ENCODE data around the gene MYCBP2.
"Not testable (repeated sequence)": the region's sequence is repeated elsewhere in the genome, so short reads cannot be mapped to it uniquely, and the experiment has no call there.

The MYCBP2 gene

GRCh38 chr13:77298426-77298825, 28.5 kb downstream of the MYCBP2 start:
- DNase-seq = no peak

- no peak for DNase-seq
Observed at GRCh38 chr13:77291774-77292173, 35.1 kb downstream of the MYCBP2 start.

DNA sequence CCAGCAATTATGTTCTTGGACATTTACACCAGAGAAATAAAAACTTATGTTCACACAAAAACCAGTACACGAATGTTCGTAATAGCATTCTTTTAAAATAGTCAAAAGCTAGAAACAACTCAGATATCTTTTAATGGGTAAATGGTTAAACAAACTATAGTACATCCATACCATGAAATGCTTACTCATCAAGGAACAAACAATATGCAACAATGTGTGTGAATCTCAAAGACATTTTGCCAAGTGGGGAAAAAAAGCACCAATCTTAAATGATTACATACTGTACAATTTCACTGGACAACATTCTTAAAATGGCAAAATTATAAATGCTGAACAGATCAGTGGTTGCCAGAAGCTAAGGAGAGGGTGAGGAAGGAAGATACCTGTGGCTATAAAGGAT, 36.6 kb downstream of the MYCBP2 start:
- no peak for DNase-seq

GRCh38 chr13:77289851-77290250, 37.0 kb downstream of the MYCBP2 start:
- no peak for DNase-seq

DNA sequence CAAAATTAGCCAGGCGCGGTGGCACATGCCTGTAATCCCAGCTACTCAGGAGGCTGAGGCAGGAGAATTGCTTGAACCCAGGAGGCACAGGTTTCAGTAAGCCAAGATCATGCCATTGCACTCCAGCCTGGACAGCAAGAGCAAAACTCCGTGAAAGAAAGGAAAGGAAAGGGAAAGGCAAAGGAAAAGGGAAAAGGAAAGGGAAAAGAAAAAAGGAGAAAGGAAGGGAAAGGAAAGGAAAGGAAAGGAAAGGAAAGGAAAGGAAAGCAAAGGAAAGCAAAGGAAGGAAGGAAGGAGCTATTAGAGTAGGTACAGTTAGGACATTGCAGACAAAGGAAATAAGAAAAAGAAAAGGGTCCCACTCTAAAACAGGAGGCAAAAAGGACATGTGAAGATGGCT, 41.3 kb downstream of the MYCBP2 start:
- DNase-seq = not testable (repeated sequence)

GRCh38 chr13:77285098-77285497, 41.8 kb downstream of the MYCBP2 start:
- DNase-seq = no peak

- no peak for DNase-seq
Observed at GRCh38 chr13:77274126-77274525, 52.8 kb downstream of the MYCBP2 start.

DNA sequence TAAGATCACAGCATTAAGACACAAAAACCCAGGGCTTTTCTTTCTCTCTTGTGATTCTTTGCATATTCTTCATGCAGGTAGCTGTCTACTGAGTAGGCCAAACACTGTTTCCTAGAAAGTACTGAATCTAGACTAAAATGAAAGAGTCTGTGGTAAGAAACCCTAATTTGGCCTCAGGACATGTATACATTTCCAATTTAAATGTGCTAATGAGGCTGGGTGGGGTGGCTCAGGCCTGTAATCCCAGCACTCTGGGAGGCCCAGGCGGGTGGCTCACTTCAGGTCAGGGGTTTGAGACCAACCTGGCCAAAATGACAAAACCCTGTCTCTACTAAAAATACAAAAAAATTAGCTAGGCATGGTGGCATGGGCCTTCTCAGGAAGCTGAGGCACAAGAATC, 57.8 kb downstream of the MYCBP2 start:
- no peak for DNase-seq

DNA sequence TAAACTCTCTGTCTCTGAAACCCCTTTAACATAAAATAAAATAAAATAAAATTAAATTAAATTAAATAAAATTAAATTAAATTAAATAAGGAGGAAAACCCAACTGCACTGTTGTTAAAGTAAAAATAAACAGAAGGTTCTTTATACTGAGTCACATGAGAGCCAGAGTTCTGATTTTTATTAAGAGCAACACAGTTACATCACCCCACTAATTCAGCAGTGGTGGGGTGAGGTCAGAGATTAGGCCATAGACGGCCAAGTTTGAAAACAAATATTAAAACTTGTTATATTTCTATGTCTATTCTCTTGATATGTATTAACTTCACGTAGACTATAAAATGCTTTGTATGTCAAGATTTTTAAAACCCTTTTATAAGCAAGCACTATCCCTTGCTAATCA, 59.5 kb downstream of the MYCBP2 start:
- no peak for DNase-seq

GRCh38 chr13:77265336-77265735, 61.6 kb downstream of the MYCBP2 start:
- no peak for DNase-seq

DNA sequence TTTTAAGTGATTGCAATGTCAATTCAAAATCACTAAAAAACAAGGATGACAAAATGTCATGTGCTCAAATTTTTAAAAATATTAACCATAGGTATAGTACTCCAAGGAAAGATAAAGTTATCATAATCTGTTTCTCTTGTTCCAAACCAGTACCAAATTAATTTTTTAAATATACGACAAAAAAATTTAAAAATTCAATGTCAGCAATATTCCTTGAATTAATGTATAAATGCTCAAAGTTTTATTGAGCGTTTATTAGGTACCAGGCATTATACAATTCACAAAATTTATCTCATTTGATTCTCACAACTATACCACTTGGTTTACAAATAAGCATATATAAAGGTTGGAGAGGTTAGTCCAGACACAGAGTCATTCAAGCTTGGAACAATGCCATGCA, 64.7 kb downstream of the MYCBP2 start:
- no peak for DNase-seq

GRCh38 chr13:77250975-77251374, 75.9 kb downstream of the MYCBP2 start:
- DNase-seq = no peak

- not testable (repeated sequence) for DNase-seq
Observed at GRCh38 chr13:77245224-77245623, 81.7 kb downstream of the MYCBP2 start.

DNA sequence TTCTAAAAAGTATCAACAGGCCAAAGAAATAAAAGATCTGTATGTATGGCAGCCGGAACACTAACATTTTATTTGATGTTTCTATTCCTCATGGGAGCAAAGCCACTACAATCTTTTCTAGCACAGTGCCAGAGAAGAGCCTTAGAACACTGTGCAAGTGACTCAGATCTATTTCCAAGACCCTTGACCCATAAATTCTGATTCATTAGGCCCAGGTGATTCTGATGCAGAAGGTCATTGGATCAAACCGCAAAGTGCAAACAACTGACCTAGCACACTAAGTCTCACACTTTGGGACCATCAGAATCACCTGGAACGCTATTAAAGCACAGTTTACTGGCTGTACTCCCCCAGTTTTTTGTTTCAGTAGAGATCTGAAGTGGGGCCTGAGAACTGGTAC, 87.6 kb downstream of the MYCBP2 start:
- DNase-seq = no peak

GRCh38 chr13:77235456-77236022, 91.4 kb downstream of the MYCBP2 start:
- DNase-seq = no peak

GRCh38 chr13:77233159-77233558, 93.7 kb downstream of the MYCBP2 start:
- no peak for DNase-seq

DNA sequence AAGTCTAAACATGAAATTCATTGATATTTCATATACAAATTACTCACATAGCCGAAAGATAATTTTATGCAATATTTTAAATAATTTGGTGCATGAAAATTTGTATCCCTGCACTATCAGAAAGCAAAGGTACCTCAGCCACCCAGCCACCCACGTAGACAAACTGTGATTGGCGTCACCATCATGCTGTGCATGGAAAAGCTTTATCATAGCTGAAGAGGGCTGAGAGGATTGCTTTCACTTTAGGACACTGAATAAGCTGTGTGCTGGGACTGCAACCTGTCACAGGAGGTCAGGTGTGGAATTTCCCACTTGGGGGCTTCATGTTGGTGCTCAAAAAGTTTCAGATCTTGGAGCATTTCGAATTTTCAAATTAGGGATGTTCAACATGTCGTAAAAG, 96.3 kb downstream of the MYCBP2 start:
- DNase-seq = no peak

- no peak for DNase-seq
Observed at GRCh38 chr13:77225946-77226345, 100.9 kb downstream of the MYCBP2 start.

GRCh38 chr13:77222909-77223308, 104.0 kb downstream of the MYCBP2 start:
- DNase-seq = no peak

GRCh38 chr13:77222000-77222690, 104.7 kb downstream of the MYCBP2 start:
- no peak for DNase-seq

GRCh38 chr13:77219401-77219800, 107.5 kb downstream of the MYCBP2 start:
- DNase-seq = no peak

DNA sequence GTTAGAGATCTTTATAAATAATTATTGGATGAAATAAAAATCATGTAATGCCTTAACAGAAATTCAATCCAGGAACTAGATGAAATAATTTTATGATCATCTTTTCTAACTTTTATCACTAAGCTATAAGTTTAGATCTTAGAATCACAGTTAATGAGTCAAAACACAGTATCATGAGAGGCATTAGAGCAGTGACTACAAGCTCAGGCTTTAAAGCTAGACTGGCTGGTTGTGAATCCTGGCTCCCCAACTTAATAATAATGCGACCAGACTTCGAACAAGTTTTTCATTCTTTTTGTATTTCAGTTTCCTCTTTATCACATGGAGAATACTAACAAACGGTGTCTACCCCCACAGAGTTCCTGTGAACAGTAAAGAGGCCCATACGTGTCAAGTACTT, 108.6 kb downstream of the MYCBP2 start:
- DNase-seq = no peak

DNA sequence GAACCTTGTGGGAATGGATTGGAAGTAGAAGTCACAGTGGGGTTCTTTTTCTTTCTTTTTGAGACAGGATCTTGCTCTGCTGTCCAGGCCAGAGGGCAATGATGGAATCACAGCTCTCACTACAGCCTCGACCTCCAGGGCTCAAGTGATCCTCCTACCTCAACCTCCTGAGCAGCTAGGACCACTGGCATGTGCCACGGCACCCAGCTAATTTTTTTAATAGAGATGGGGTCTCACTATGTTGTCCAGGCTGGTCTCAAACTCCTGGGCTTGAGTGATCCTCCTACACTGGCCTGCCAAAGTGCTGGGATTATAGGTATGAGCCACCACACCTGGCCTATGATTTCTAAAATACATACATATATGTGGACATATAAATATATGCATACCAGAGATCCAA, 111.4 kb downstream of the MYCBP2 start:
- DNase-seq = no peak

GRCh38 chr13:77213644-77214043, 113.2 kb downstream of the MYCBP2 start:
- DNase-seq = no peak

DNA sequence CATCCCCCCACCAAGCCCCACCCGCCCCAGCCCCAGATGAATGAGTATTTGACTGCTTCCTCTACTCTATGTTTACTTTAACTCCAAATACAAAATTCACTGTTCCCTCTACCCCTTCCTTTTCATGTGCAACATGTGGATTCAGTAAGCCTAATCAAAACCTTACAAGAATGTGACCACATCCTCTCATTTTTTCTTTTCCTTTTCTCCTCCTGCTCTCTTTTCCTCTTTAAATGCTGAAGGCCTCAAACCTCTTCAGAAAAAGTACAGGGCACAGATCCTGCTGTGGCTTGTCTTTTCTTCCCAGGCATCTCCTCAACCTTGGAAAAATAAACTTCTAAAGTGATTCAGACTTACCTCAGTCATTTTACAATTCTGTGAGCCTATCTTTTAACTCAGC, 119.0 kb downstream of the MYCBP2 start:
- DNase-seq = no peak

All from NCI-H1092 treated with DMSO at 0.1 percent for 48 hours (cell line).